NCI-H2196 (cell line): ENCODE results near the gene LYRM2.

Experiments
- DNase-seq: peaks from one replicate; lab custom pipeline; 2025; ENCODE audit not compliant: unreplicated experiment; lab: John Stamatoyannopoulos, UW

LYRM2 gene, protein sequence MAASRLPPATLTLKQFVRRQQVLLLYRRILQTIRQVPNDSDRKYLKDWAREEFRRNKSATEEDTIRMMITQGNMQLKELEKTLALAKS

GRCh38 chr6:89638320-89639195, at the start of gene LYRM2:
TSS of gene LYRM2 (minus strand) at chr6:89638747. CDS start at chr6:89638716, 31 bp downstream.
- DNase-seq: peak; percentile 94

- DNase-seq: no peak
Observed at GRCh38 chr6:89688328-89688727, 49.8 kb upstream of the LYRM2 start.

GRCh38 chr6:89685311-89685710, 46.8 kb upstream of the LYRM2 start:
- no peak for DNase-seq

DNA sequence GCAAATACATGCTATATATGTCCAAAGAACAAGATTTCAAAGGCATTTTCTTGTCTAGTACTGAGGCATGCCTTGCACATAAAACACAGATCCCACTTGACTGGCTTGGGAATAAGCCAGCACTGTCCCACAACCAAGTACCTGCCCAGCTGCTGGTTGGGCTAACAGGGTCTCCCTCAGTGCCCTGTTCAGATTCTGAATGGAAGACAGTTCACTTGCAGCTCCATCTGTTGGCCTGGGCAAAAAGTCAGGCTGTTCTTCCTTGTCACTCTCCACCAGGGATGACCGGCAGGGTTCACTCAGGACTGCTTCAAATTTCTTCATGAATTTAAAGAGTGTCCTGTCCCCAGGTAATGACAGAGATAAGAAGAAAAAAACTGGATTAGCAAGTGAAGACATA, 44.4 kb upstream of the LYRM2 start:
- DNase-seq: no peak

GRCh38 chr6:89681983-89682564, 43.5 kb upstream of the LYRM2 start:
- DNase-seq: no peak

- no peak for DNase-seq
Observed at GRCh38 chr6:89680551-89680950, 42.0 kb upstream of the LYRM2 start.

DNA sequence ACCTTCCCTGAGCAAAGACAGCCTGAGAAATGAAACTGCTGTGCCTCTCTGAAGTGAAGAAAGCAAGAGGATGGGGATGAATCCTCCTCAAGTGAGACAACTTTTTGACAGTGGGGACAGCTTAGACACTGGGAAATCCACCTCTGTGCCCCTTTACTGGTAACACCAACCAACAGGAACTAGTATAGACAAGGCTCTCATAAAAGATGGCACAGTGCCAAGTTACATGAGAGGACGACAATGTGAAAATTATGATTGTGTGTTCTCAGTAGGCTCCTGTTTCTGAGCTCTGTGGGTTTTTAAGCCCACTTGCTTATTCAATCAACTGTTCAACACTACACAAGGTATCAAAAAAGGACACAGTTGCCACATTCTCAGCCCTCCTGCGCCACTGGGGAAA, 41.6 kb upstream of the LYRM2 start:
- DNase-seq: peak; percentile 10

GRCh38 chr6:89679215-89680120, 40.9 kb upstream of the LYRM2 start:
- DNase-seq: no peak

DNA sequence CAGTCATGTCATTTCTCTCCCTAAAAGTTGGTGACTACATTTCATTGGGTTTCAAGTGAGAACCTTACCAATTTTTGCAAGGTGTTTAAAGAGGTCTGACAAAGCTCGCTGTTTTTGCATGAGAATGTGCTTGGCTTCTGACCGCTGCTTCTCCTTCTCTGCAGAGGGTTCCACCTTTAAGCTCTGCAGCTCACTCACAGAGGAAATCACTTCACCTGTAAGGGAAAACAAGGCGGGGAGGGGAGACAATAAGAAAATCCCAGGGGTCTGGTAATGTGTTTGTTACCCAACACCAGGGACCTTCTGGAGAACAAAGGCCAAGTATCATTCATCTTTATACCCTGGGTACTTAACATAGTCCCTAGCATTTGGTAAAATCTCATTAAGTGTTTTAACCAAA, 40.0 kb upstream of the LYRM2 start:
- DNase-seq: no peak

DNA sequence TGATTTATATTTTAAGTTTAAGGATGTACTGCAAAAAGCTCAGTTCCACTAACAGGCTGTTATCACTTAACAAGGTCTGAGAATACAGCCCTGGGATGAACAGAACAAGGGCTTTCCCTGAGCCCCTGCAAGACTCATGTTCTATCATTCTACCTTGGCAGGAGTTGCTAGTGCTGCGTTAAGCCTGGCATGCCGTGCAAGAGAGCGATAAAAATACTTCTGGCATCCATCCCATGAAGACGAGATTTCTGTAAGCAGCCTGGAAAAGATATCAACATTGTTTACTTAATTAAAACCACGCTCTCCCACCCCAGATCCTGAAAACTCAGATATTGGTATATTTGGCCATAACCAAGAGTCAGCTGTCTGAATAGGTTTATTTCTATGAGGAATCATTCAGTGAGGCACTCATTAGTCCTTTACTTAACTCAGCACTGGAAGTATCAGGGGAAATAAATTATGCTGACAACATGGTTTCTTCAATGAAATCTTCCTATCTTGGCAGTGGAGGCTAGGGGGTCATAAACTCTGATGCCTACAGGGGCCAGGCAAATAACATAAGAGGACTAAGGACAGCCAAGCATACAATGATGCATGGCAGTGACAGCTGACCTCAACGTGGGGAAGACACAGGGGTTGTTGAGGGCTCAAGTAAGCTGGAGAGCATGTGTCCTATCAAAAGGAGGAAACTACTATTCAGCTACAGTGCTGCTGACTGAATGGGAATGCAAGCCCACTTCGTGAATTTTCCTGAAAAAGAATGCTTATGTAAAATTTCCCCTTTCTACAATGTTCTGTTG, 37.6 kb upstream of the LYRM2 start:
- DNase-seq: no peak

DNA sequence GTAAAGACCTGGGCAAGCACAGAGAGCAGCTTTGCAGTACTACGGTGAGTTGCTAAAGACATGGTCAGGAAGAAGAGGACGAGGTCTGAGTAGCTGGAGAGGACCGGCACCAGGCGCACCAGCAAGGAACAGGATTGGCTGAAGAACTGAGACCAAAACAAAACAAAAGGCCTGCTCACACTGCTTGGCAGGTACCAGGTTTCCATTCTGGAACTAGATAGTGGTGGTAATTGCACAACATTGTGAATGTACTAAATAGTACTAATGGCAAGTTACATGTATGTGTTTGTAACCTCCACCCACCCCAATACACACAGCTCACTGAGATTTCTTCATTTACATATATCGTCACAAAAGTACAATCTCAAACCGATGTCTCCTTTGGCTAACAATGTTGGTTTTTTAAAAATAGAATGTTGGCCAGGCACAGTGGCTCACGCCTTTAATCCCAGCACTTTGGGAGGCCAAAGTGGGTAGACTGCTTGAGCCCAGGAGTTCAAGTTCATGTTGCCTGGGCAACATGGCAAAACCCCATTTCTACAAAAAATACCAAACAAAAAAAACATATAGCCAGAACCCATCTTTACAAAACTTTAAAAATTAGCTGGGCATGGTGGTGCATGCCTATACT, 32.5 kb upstream of the LYRM2 start:
- no peak for DNase-seq

- no peak for DNase-seq
Observed at GRCh38 chr6:89669002-89669401, 30.5 kb upstream of the LYRM2 start.

DNA sequence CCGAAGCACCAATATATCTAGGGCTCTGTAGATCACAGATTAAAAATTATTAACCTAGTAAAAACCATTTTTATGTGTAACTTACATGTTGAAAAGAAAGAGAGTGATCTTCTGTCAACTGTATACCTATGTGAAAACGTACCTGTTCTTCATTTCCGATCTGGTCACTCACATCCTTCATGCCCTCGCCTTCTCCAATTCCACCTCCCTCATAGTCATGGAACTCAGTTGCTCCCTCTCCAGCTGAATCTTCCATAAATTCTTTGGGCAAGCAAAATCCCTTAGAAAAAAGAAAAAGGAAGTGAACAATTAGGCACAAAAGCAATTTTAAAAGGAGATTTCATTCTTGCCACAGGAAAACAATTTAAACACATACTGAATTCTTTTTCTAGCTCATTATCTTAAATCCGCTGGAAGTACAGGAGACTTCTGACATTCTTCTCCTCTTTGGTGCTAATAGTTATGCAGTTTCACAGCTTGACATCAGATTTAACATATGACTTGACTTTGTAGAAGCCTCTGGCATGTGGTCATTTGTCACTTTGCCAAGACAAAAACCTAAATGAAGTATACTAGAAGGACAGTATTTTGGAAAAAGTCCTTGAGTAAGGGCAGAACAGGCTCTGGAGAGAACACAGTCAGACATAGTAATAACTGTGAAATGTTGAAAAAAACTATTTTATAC, 29.5 kb upstream of the LYRM2 start:
- no peak for DNase-seq

GRCh38 chr6:89662659-89663223, 24.2 kb upstream of the LYRM2 start:
- no peak for DNase-seq

- no peak for DNase-seq
Observed at GRCh38 chr6:89661559-89661958, 23.0 kb upstream of the LYRM2 start.

DNA sequence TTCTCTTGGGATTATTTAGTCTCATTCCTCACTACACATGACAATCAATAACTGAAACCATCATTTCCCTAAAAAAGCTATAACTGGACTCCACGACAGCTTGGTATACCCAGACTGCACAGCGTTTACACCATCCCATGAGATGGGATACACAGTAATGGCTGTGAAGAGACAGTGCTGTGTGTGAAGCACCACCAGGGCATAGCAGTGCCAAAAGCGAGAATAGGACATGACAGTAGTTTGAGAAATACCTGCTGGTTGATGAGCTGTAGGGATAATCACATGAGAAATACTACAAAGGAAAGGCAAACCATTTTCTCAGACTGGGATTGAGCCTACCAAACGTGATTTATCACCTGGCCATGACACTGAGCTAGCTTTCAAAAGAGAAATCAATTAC, 22.4 kb upstream of the LYRM2 start:
- no peak for DNase-seq

GRCh38 chr6:89657445-89658158, 19.1 kb upstream of the LYRM2 start:
- no peak for DNase-seq

GRCh38 chr6:89655122-89655521, 16.6 kb upstream of the LYRM2 start:
- DNase-seq: no peak

DNA sequence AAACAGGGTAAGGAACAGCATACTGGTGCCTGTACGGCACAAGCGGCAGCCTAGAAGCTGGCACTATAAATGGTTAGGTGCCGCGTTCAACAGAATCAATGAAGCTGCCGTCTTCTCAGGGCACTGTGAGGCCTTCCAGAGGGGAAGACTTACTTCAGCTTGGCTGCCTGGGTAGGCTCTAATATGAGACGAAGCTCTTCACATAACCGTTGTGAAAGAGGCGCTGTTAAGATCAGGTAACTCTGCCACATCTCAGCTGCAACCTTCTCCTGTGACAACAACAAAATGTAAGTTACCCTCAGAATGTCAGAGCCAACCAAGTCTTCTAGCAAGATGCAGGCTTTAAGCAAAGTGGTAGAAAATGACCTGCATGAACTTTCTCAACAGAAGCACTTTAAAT, 12.0 kb upstream of the LYRM2 start:
- DNase-seq: no peak
